Sigmoid colon (tissue), 7 donors: ENCODE measurements around the gene NUP133. TPM values are rescaled to one million over a fixed set of nuclear protein-coding genes. Genes with fewer than 3 reads are reported as not detected.

Experiments used
- DNase-seq: peaks from one replicate; pipeline ENCODE4 v3.0.0-alpha.2; 2019
- H3K27ac ChIP-seq, 4 donors: fragments of 200-600 bp; sonication (generic); one replicate each; pipeline ENCODE4 v1.5.1; 2016 to 2019; ENCODE audit warnings: mild to moderate bottlenecking in 1 of 4
- H3K27me3 ChIP-seq, 3 donors: fragments of 200-600 bp; sonication (generic); one replicate each; pipeline ENCODE4 v1.5.1; 2019; ENCODE audit warnings: mild to moderate bottlenecking in 1 of 3
- H3K36me3 ChIP-seq, 4 donors: fragments of 200-600 bp; sonication (generic); one replicate each; pipeline ENCODE4 v1.5.1; 2016 to 2019
- H3K4me1 ChIP-seq, 4 donors: fragments of 200-600 bp; sonication (generic); one replicate each; pipeline ENCODE4 v1.5.1; 2017 to 2019
- H3K4me3 ChIP-seq, 4 donors: fragments of 200-600 bp; sonication (generic); one replicate each; pipeline ENCODE4 v1.5.1; 2017 to 2019; ENCODE audit warnings: mild to moderate bottlenecking in 2 of 4, moderate library complexity in 1 of 4
- H3K9me3 ChIP-seq, 4 donors: fragments of 200-600 bp in 3 of 4; sonication (generic) in 3 of 4; one replicate each; pipeline versions ENCODE4 v1.5.1 to v1.6.1; 2013 to 2019
- CTCF ChIP-seq, 4 experiments: fragments of 450-650 bp in 3 of 4; fragments of 200-600 bp in 1 of 4; IDR thresholded peaks; one replicate each; pipeline ENCODE4 v1.5.1; 2016 to 2019; ENCODE audit warnings: antibody characterized with exemption in 4 of 4, mild to moderate bottlenecking in 3 of 4, moderate library complexity in 2 of 4
- EP300 ChIP-seq, 4 donors: sonication (generic); formaldehyde crosslinking; IDR thresholded peaks; one replicate each; pipeline ENCODE4 v1.6.1; 2017; ENCODE audit warnings: antibody characterized with exemption in 4 of 4
- POLR2A ChIP-seq, 2 donors: fragments of 450-650 bp; IDR thresholded peaks; one replicate each; pipeline ENCODE4 v1.6.1; 2016; ENCODE audit warnings: antibody characterized with exemption in 2 of 2, mild to moderate bottlenecking in 2 of 2, moderate library complexity in 2 of 2
- POLR2AphosphoS5 ChIP-seq, 4 donors: sonication (generic); formaldehyde crosslinking; IDR thresholded peaks; one replicate each; pipeline ENCODE4 v1.6.1; 2017; ENCODE audit warnings: antibody characterized with exemption in 4 of 4
- WGBS, 2 donors: extraction: QIAGEN DNeasy Blood & Tissue Kit; methylation state at CpG; one replicate each; pipeline ENCODE4 v1.1.7; 2013; 5-methylcytosine and 5-hydroxymethylcytosine counted together
- intact Hi-C: fragments of 100-400 bp; cut with DNase I; formaldehyde crosslinking; loops from one replicate; pipeline ENCODE4 v1.15.1; 2023
- polyA plus RNA-seq, 3 donors: library from polyadenylated mRNA; stranded (reverse); fragments of 200-250 nt; gene quantifications; one replicate each; pipeline ENCODE4 v1.2.3, GENCODE V29; 2013
- total RNA-seq, 4 donors: library from RNA; depleted of rRNA; stranded (reverse); fragments of >200 nt; gene quantifications; one replicate each; pipeline ENCODE4 v1.1.0, GENCODE V29; 2016
- donor health status: healthy with polysubstance abuse.
- donor health status: Bipolar disorder and iron deficiency.
- donor health status: healthy.

The NUP133 gene
- total and polyA plus RNA-seq, 7 donors: 4.8 to 31.7 (median 23.7) TPM

- TF ChIP-seq POLR2AphosphoS5 (IDR thresholded peaks at IDR 0.05) (no peak), CTCF (IDR thresholded peaks at IDR 0.05) (no peak), EP300 (IDR thresholded peaks at IDR 0.05) (no peak), POLR2A (IDR thresholded peaks at IDR 0.05) (no peak)
- intact Hi-C loops: no loop called here
- H3K36me3 ChIP-seq: peaks cover 25 to 88% (median 52%) of the 10 kb centered on the region in 4 donors
These were observed 37.0 kb downstream of the NUP133 start for GRCh38 chr1:229471175-229471574.

GRCh38 chr1:229470406-229471043, 37.6 kb downstream of the NUP133 start:
- Histone ChIP-seq H3K4me3 (no peak overlapping the region), H3K36me3 (peaks cover 25 to 88% (median 46%) of the 10 kb centered on the region in 4 donors), H3K4me1 (no peaks in the 10 kb centered on the region), H3K27ac (no peak overlapping the region), H3K27me3 (no peaks in the 10 kb centered on the region), H3K9me3 (no peaks in the 10 kb centered on the region)
- TF ChIP-seq POLR2A (IDR thresholded peaks at IDR 0.05): no peak
- TF ChIP-seq EP300 (IDR thresholded peaks at IDR 0.05): no peak
- TF ChIP-seq POLR2AphosphoS5 (IDR thresholded peaks at IDR 0.05): no peak
- no peak for TF ChIP-seq CTCF (IDR thresholded peaks at IDR 0.05)
- intact Hi-C loops: no loop called here
- no peak for DNase-seq
- 90 to 92% methylated on average over 8 of the region's 8 CpGs for whole genome bisulfite sequencing, 2 donors

More at GRCh38 chr1:229471175-229471574, 37.0 kb downstream of the NUP133 start:
- no peak for DNase-seq
- Histone ChIP-seq H3K4me3 (no peak overlapping the region), H3K9me3 (no peaks in the 10 kb centered on the region), H3K27ac (no peak overlapping the region), H3K4me1 (no peaks in the 10 kb centered on the region), H3K27me3 (no peaks in the 10 kb centered on the region)
- WGBS, 2 donors: 96 to 98% methylated on average over 3 of the region's 3 CpGs

GRCh38 chr1:229466887-229467286, 41.3 kb downstream of the NUP133 start:
- no peak for DNase-seq
- TF ChIP-seq CTCF (IDR thresholded peaks at IDR 0.05) (no peak), EP300 (IDR thresholded peaks at IDR 0.05) (no peak), POLR2AphosphoS5 (IDR thresholded peaks at IDR 0.05) (no peak), POLR2A (IDR thresholded peaks at IDR 0.05) (no peak)
- no peaks in the 10 kb centered on the region for H3K4me1 ChIP-seq
- H3K27me3 ChIP-seq: no peaks in the 10 kb centered on the region
- peaks cover 31 to 88% (median 47%) of the 10 kb centered on the region in 4 donors for H3K36me3 ChIP-seq
- whole genome bisulfite sequencing, 2 donors: 94 to 95% methylated on average over 1 of the region's 1 CpG
- no peaks in the 10 kb centered on the region for H3K9me3 ChIP-seq
- H3K4me3 ChIP-seq: no peak overlapping the region
- intact Hi-C loops: no loop called here
- H3K27ac ChIP-seq: no peak overlapping the region

GRCh38 chr1:229464672-229465071, 43.5 kb downstream of the NUP133 start:
- no peak overlapping the region for H3K4me3 ChIP-seq
- DNase-seq: no peak
- TF ChIP-seq CTCF (IDR thresholded peaks at IDR 0.05) (no peak), EP300 (IDR thresholded peaks at IDR 0.05) (no peak), POLR2A (IDR thresholded peaks at IDR 0.05) (no peak)
- H3K4me1 ChIP-seq: no peaks in the 10 kb centered on the region
- no peaks in the 10 kb centered on the region for H3K9me3 ChIP-seq
- 97 to 98% methylated on average over 8 of the region's 8 CpGs for WGBS, 2 donors
- H3K27me3 ChIP-seq: no peaks in the 10 kb centered on the region
- intact Hi-C loops: no loop called here
- peaks cover 32 to 89% (median 45%) of the 10 kb centered on the region in 4 donors for H3K36me3 ChIP-seq
- H3K27ac ChIP-seq: no peak overlapping the region
